ENCODE measurements around the gene NCS1. TPM values are rescaled to one million over a fixed set of nuclear protein-coding genes. Genes with fewer than 3 reads are reported as not detected.
A peak's percentile ranks its signal among the peaks of the same experiment; 100 is the strongest.

NCS1 gene
- total and polyA plus RNA-seq, 2 experiments from 2014 or later = 4.7 to 33.0 TPM

DNA sequence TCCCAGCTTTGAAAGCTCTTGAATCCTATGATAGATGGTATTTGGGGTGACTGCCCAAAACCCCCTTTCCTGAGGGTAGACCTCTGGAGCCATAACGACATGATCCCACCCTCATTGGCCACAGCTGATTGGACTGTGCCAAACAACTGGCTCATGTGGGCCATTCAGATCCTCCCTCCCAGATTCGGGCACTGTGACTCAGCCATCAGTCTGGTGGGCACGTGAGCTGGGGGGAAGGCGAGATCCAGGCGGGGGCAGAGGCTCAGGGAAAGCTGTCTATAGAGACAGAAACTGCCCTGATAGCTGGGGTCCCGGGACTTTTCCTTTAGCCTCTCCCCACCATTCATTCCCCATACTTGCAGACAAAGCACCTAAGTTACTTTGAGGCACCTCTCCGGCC lies 15.1 kb upstream of the NCS1 start:
- no peak overlapping the region for H2AFZ ChIP-seq
- no peak overlapping the region for H3K4me2 ChIP-seq (ENCODE audit: unreplicated experiment)
- H3K4me3 ChIP-seq = no peak overlapping the region
- no peaks in the 10 kb centered on the region for H3K4me1 ChIP-seq (ENCODE audit: insufficient read depth)
- H3F3A ChIP-seq (ENCODE audit: insufficient read depth) = no peaks in the 10 kb centered on the region
- H3K9ac ChIP-seq = no peak overlapping the region
- H4K20me1 ChIP-seq (ENCODE audit: insufficient read depth) = no peaks in the 10 kb centered on the region
- H3K27me3 ChIP-seq (replicated peaks; ENCODE audit: insufficient read depth) = no peaks in the 10 kb centered on the region
- in situ Hi-C loops (cut with MboI) = no loop called here
- H3K79me2 ChIP-seq (ENCODE audit: insufficient read depth) = no peaks in the 10 kb centered on the region
- no peak overlapping the region for H3K27ac ChIP-seq
- 32 to 44% methylated on average over 5 to 7 of the region's 7 CpGs for WGBS, 2 experiments (ENCODE audit: low coverage in 1 of 2, low lambda C conversion rate in 2 of 2, missing lambda C conversion rate in 2 of 2)
- H3K36me3 ChIP-seq (ENCODE audit: low read depth) = no peaks in the 10 kb centered on the region
- DNase-seq = peak; percentile 47
- no peaks in the 10 kb centered on the region for H3K9me3 ChIP-seq (ENCODE audit: low read depth)
- no peaks in the 10 kb centered on the region for H3K9me2 ChIP-seq (ENCODE audit: insufficient read depth)
- no peak for TF ChIP-seq EZH2 (IDR thresholded peaks at IDR 0.05; ENCODE audit: insufficient read depth, poor library complexity, severe bottlenecking)
- TF ChIP-seq EZH2phosphoT487 (IDR thresholded peaks at IDR 0.05; ENCODE audit: insufficient read depth, low read depth) = no peak

DNA sequence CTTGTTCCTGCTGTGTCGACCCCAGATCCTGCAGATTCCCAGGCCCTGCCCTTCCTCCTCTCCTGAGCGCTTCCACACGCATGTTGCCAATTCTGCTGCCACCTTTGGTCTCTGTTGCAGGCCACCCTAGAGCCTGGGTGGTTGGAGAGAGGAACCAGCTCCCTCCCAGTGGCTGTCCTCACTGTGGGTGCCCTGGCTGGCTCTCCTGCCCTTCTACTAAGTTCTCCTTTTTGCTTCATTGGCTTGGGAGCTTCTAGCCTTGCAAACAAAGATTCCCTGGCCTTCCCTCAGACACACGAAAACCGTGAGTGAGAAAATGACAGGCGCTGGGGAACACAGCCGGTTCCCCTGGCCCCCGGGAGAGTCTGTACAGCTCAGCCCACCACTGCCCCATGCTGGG lies 14.2 kb upstream of the NCS1 start:
- H3K9ac ChIP-seq = no peak overlapping the region
- no peaks in the 10 kb centered on the region for H3K36me3 ChIP-seq (ENCODE audit: low read depth)
- in situ Hi-C loops (cut with MboI) = no loop called here
- no peak overlapping the region for H3K4me2 ChIP-seq (ENCODE audit: unreplicated experiment)
- H3K27ac ChIP-seq = no peak overlapping the region
- no peak overlapping the region for H2AFZ ChIP-seq
- DNase-seq = no peak
- no peaks in the 10 kb centered on the region for H3K4me1 ChIP-seq (ENCODE audit: insufficient read depth)
- no peaks in the 10 kb centered on the region for H3K9me3 ChIP-seq (ENCODE audit: low read depth)
- H3K4me3 ChIP-seq = no peak overlapping the region
- H3K27me3 ChIP-seq (replicated peaks; ENCODE audit: insufficient read depth) = no peaks in the 10 kb centered on the region
- no peaks in the 10 kb centered on the region for H3K9me2 ChIP-seq (ENCODE audit: insufficient read depth)
- WGBS, 2 experiments (ENCODE audit: low coverage in 1 of 2, low lambda C conversion rate in 2 of 2, missing lambda C conversion rate in 2 of 2) = 86 to 88% methylated on average over 8 of the region's 8 CpGs
- no peaks in the 10 kb centered on the region for H3F3A ChIP-seq (ENCODE audit: insufficient read depth)
- H4K20me1 ChIP-seq (ENCODE audit: insufficient read depth) = no peaks in the 10 kb centered on the region
- no peak for TF ChIP-seq EZH2 (IDR thresholded peaks at IDR 0.05; ENCODE audit: insufficient read depth, poor library complexity, severe bottlenecking)
- TF ChIP-seq EZH2phosphoT487 (IDR thresholded peaks at IDR 0.05; ENCODE audit: insufficient read depth, low read depth) = no peak
- H3K79me2 ChIP-seq (ENCODE audit: insufficient read depth) = no peaks in the 10 kb centered on the region

DNA sequence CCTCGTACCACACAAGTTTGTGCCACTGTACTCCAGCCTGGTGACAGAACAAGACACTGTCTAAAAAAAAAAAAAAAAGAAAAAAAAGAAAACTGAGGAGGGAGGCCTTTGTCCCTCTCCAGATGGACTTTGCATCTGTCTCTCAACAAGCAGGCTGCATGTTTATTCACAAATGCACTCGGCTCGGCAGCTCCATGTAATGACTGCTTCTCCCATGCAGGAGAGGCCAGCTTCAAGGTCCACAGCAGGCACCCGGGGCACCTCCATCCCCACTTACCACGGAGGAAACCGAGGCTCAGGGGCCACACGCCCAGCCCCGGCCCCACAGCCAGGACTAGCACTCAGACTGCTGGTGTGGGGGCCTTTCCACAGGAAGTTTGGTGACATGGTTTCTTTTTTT lies 13.1 kb upstream of the NCS1 start:
- Histone ChIP-seq H3K9me2 (ENCODE audit: insufficient read depth) (no peaks in the 10 kb centered on the region), H3K9me3 (ENCODE audit: low read depth) (no peaks in the 10 kb centered on the region), H4K20me1 (ENCODE audit: insufficient read depth) (no peaks in the 10 kb centered on the region), H3K36me3 (ENCODE audit: low read depth) (no peaks in the 10 kb centered on the region), H3K4me3 (no peak overlapping the region), H3K27ac (no peak overlapping the region), H3K9ac (no peak overlapping the region), H3K79me2 (ENCODE audit: insufficient read depth) (no peaks in the 10 kb centered on the region), H3F3A (ENCODE audit: insufficient read depth) (no peaks in the 10 kb centered on the region), H3K27me3 (replicated peaks; ENCODE audit: insufficient read depth) (no peaks in the 10 kb centered on the region), H3K4me2 (ENCODE audit: unreplicated experiment) (no peak overlapping the region), H2AFZ (no peak overlapping the region), H3K4me1 (ENCODE audit: insufficient read depth) (no peaks in the 10 kb centered on the region)
- WGBS, 2 experiments (ENCODE audit: low coverage in 1 of 2, low lambda C conversion rate in 2 of 2, missing lambda C conversion rate in 2 of 2) = 81 to 85% methylated on average over 8 of the region's 8 CpGs
- no peak for TF ChIP-seq EZH2phosphoT487 (IDR thresholded peaks at IDR 0.05; ENCODE audit: insufficient read depth, low read depth)
- TF ChIP-seq EZH2 (IDR thresholded peaks at IDR 0.05; ENCODE audit: insufficient read depth, poor library complexity, severe bottlenecking) = no peak
- in situ Hi-C loops (cut with MboI) = no loop called here
- no peak for DNase-seq

DNA sequence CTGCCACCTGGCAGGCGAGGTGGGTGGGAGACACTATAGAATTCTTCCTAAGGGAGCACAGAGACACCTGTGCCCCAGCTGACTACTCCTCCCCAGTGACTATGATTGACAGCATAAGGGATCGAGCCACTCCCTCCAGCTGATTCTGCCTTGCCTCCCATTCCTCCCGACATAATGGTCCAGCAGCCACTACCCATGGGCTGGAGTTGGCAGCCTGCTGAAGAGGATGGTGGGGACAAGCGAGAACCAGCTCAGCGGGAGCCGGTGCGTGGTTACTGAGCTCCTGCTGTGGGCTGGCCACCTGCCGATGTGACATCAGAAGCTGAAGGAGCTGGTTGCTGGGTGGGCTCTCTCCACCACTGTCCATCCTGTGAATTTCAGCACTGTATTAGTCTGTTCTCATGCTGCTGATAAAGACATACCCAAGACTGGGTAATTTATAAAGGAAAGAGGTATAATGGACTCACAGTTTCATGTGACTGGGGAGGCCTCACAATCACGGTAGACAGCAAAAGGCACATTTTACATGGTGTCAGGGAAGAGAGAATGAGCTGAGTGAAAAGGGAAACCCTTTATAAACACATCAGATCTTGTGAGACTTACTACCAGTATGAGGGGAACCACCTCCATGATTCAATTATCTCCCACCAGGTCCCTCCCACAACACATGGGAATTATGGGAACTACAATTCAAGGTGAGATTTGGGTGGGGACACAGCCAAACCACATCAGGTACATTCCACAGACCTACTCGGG lies 12.1 kb upstream of the NCS1 start:
- Histone ChIP-seq H2AFZ (no peak overlapping the region), H3K36me3 (ENCODE audit: low read depth) (no peaks in the 10 kb centered on the region), H3K9me3 (ENCODE audit: low read depth) (no peaks in the 10 kb centered on the region), H3K4me1 (ENCODE audit: insufficient read depth) (no peaks in the 10 kb centered on the region), H3F3A (ENCODE audit: insufficient read depth) (no peaks in the 10 kb centered on the region), H3K79me2 (ENCODE audit: insufficient read depth) (no peaks in the 10 kb centered on the region), H3K9me2 (ENCODE audit: insufficient read depth) (no peaks in the 10 kb centered on the region), H4K20me1 (ENCODE audit: insufficient read depth) (no peaks in the 10 kb centered on the region), H3K27me3 (replicated peaks; ENCODE audit: insufficient read depth) (no peaks in the 10 kb centered on the region), H3K9ac (no peak overlapping the region), H3K4me3 (no peak overlapping the region), H3K27ac (no peak overlapping the region), H3K4me2 (ENCODE audit: unreplicated experiment) (no peak overlapping the region)
- no peak for DNase-seq
- in situ Hi-C loops (cut with MboI) = no loop called here
- TF ChIP-seq EZH2 (IDR thresholded peaks at IDR 0.05; ENCODE audit: insufficient read depth, poor library complexity, severe bottlenecking) (no peak), EZH2phosphoT487 (IDR thresholded peaks at IDR 0.05; ENCODE audit: insufficient read depth, low read depth) (no peak)
- 78 to 80% methylated on average over 10 of the region's 10 CpGs for WGBS, 2 experiments (ENCODE audit: low coverage in 1 of 2, low lambda C conversion rate in 2 of 2, missing lambda C conversion rate in 2 of 2)
